Fibroblast of pulmonary artery (primary cell): ENCODE results near the gene SLC34A1.

Experiments
- DNase-seq: peaks from one replicate; pipeline ENCODE4 v3.0.0-alpha.2; 2010; ENCODE audit warnings: low read depth
- H3K4me3 ChIP-seq: replicated peaks from 2 replicates; pipeline ENCODE4 v1.5.1; 2011; ENCODE audit warnings: low read depth, mild to moderate bottlenecking, control low read depth, low read length, moderate library complexity
- TF ChIP-seq, protein P1 (sequence below): IDR thresholded peaks from 2 replicates; pipeline ENCODE4 v1.5.1; 2011; ENCODE audit warnings: mild to moderate bottlenecking, control low read depth, low read length, inconsistent platforms; ENCODE audit errors: missing control alignments

Gene SLC34A1

DNA sequence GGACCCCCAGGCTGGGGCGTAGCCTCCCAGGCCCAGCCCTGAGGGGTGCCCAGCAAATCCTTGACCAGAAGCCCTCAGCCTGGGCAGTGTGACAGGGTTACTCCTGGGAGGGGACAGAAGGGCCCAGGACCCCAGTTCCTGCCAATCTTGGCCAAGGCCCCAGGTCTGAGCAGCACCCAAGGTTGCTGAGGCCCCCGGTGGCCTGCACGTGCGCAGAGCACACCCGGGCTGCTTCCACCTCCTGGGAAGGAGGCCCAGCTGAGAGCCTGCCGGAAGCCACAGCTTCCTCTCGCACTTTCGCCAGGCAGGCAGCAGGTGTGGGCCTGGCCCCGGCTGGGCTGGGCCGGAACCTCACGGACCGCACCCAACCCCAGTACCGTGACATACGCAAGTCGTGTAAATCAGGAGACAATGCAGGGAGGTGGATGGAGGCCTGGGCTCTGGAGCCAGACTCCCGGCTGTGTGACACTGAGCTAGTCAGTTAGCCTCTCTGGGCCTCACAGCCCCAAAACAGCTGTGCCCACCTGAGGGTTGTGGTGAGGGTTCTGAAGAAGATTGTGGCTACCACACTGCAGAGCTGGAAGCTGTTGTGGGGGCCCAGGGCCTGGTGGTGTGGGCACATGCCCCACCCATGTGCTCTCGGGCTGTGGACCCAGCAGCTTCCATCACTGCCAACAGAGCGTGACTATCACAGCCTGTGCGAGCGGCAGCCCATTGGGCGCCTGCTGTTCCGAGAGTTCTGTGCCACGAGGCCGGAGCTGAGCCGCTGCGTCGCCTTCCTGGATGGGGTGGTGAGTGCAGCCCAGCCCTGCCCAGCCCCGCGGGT is 47.3 kb downstream of the SLC34A1 start:
- no peak overlapping the region for H3K4me3 ChIP-seq
- TF ChIP-seq, protein P1, sequence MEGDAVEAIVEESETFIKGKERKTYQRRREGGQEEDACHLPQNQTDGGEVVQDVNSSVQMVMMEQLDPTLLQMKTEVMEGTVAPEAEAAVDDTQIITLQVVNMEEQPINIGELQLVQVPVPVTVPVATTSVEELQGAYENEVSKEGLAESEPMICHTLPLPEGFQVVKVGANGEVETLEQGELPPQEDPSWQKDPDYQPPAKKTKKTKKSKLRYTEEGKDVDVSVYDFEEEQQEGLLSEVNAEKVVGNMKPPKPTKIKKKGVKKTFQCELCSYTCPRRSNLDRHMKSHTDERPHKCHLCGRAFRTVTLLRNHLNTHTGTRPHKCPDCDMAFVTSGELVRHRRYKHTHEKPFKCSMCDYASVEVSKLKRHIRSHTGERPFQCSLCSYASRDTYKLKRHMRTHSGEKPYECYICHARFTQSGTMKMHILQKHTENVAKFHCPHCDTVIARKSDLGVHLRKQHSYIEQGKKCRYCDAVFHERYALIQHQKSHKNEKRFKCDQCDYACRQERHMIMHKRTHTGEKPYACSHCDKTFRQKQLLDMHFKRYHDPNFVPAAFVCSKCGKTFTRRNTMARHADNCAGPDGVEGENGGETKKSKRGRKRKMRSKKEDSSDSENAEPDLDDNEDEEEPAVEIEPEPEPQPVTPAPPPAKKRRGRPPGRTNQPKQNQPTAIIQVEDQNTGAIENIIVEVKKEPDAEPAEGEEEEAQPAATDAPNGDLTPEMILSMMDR, result no peak
- no peak for DNase-seq

DNA sequence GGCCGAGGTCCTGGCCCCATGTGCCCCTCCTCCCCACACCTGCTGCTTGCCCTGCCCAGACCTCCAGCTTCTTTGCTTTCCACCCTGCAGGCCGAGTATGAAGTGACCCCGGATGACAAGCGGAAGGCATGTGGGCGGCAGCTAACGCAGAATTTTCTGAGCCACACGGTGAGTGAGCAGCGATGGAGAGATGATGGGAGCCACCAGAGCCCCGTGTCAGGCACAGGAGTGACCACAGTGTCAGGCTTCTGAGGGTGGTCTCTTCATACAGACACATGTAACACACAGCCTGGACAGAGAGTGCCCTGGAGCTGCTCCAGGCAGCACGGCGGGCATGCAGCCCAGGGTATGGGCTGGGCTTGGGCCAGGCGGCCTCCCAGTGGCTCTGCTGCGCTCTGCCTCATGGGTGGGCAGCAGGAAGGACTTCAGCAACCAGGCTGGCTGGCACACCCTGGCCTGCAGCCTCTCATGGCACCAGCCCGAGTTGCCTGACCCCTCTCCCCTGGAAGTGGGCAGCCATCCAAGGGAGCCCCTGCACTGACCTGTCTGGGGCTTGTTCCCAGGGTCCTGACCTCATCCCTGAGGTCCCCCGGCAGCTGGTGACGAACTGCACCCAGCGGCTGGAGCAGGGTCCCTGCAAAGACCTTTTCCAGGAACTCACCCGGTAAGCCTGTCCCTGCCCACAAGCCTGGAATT is 48.1 kb downstream of the SLC34A1 start:
- TF ChIP-seq, protein P1, result no peak
- H3K4me3 ChIP-seq, result no peak overlapping the region
- DNase-seq, result no peak

DNA sequence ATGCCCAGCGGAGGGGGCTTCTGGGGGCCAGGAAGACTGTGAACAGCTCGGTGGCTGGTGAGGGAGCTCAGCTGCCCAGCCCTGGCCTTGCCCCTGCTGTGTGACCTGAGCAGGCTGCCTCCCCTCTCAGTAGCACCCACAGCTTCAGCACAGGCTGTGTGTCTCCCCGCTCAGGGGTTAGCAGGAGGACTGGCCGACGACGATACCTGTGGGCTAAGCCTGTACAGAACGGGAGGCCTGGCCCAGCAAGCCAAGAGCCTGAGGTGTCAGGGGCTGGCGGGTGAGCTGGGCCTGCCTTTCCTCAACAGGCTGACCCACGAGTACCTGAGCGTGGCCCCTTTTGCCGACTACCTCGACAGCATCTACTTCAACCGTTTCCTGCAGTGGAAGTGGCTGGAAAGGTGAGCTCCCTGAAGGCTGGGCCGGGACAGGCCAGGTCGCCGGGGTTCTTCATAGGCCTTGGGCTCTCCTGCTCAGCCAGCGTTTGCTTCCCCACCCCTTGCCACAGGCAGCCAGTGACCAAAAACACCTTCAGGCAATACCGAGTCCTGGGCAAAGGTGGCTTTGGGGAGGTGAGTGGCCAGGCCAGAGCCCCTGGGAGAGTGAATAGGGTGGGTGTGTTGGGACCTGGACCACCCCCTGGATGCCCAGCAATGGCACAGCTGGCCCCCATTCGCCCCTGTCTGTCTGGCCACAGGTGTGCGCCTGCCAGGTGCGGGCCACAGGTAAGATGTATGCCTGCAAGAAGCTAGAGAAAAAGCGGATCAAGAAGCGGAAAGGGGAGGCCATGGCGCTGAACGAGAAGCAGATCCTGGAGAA is 48.8 kb downstream of the SLC34A1 start:
- no peak for DNase-seq
- TF ChIP-seq, protein P1, result no peak
- H3K4me3 ChIP-seq, result no peak overlapping the region

DNA sequence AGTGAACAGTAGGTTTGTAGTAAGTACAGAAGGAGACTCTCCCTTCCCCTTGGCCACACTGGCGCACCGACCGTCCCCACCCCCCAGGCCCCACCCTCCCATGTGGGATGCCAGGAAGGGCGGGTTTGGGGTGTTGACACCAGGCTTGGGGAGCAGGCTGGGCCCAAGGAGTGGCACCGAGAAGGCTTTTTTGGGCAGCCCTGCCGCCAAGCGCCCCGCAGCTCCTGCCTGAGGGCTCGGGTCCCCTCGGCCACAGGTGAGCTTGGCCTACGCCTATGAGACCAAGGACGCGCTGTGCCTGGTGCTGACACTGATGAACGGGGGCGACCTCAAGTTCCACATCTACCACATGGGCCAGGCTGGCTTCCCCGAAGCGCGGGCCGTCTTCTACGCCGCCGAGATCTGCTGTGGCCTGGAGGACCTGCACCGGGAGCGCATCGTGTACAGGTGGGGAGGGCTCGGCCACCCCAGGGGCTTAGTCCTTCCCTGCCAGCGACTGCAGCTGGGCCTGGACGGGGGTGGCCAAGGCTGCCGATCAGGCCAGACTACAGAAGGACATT is 49.5 kb downstream of the SLC34A1 start:
- TF ChIP-seq, protein P1, result no peak
- no peak overlapping the region for H3K4me3 ChIP-seq
- no peak for DNase-seq

DNA sequence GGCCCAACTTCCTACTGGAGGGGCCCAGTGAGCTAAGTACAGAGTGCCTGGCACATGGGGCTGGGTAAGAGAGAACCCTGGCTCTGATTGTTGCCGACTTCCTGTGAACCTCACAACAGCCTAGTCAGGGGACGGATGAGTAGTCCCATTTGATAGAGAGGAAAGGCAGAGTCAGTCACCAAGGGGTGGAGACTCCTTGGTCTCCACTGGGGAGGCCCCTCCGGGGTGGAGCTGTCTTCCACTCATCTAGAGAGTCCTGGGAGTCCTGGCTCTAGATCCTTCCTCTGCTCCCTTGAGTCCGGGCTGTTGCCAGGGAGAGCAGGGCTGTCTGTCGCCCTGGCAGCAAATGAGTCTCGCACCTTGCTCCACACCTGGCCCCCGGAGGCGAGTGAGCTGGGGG is 50.2 kb downstream of the SLC34A1 start:
- no peak for DNase-seq
- TF ChIP-seq, protein P1, result no peak

DNA sequence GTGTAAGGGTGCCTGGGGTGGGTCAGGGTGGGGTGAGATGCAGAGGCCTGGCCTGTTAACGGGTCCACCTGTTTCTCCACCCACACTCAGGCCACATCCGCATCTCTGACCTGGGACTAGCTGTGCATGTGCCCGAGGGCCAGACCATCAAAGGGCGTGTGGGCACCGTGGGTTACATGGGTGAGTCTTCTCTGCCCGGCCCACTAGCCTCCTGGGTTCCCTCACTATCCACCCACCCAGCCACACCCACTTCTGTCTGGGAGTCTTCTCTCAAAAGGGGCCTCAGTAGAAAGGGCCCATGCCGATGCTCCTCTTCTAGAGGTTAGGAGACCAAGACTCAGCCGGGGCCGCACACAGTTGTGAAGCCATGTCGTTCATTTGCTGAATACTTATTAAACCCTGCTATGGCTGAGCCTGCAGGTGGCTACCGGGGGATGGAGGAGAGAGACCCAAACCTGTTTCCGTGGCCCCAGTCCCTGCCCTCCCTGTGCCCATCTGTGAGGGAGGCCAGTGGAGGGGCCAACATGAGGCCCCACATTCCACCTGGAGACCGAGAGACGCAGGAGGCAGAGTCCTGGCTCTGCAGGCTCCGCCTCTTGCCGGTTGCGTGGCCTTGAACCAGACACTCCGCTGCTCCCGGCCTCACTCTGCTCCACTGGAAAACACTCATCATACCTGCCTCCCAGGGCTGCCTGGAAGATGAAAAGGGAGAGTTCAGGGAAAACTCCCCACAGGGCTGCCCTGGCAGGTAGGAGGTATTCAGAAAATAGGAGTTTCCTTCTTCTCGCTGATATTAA is 50.9 kb downstream of the SLC34A1 start:
- TF ChIP-seq, protein P1, result no peak
- no peak overlapping the region for H3K4me3 ChIP-seq

More for the DNA sequence above, 50.2 kb downstream of the SLC34A1 start:
- H3K4me3 ChIP-seq, result no peak overlapping the region

More for the DNA sequence above, 50.9 kb downstream of the SLC34A1 start:
- no peak for DNase-seq
